NB4 (cell line): ENCODE results near the gene SBDS.
"Not testable (repeated sequence)": the region's sequence is repeated elsewhere in the genome, so short reads cannot be mapped to it uniquely, and the experiment has no call there.

Experiments used
- DNase-seq: peaks from one replicate; pipeline ENCODE4 v3.0.0; 2010; ENCODE audit warnings: low read depth
- H3K4me3 ChIP-seq: one replicate; pipeline ENCODE4 v1.5.1; 2011; ENCODE audit warnings: mild to moderate bottlenecking, low read depth, low read length, moderate library complexity
- MAX ChIP-seq: IDR thresholded peaks from 2 replicates; pipeline ENCODE4 v1.6.1; 2011; ENCODE audit warnings: low read depth, low read length
- MYC ChIP-seq: IDR thresholded peaks from 2 replicates; pipeline ENCODE4 v1.6.1; 2011; ENCODE audit warnings: low read depth, low read length
- POLR2A ChIP-seq: IDR thresholded peaks from 2 replicates; pipeline ENCODE4 v1.6.1; 2011; ENCODE audit warnings: mild to moderate bottlenecking; ENCODE audit not compliant: insufficient read length; ENCODE audit errors: extremely low read depth
- TF ChIP-seq, protein P1 (sequence below): IDR thresholded peaks from one replicate; pipeline ENCODE4 v1.5.1; 2012; ENCODE audit warnings: low read depth, low read length

The SBDS gene

GRCh38 chr7:66970310-66970709 is 25.1 kb downstream of the SBDS start:
- TF ChIP-seq, protein P1, sequence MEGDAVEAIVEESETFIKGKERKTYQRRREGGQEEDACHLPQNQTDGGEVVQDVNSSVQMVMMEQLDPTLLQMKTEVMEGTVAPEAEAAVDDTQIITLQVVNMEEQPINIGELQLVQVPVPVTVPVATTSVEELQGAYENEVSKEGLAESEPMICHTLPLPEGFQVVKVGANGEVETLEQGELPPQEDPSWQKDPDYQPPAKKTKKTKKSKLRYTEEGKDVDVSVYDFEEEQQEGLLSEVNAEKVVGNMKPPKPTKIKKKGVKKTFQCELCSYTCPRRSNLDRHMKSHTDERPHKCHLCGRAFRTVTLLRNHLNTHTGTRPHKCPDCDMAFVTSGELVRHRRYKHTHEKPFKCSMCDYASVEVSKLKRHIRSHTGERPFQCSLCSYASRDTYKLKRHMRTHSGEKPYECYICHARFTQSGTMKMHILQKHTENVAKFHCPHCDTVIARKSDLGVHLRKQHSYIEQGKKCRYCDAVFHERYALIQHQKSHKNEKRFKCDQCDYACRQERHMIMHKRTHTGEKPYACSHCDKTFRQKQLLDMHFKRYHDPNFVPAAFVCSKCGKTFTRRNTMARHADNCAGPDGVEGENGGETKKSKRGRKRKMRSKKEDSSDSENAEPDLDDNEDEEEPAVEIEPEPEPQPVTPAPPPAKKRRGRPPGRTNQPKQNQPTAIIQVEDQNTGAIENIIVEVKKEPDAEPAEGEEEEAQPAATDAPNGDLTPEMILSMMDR = no peak
- TF ChIP-seq MAX (no peak), POLR2A (no peak), MYC (no peak)
- H3K4me3 ChIP-seq = no peak overlapping the region
- DNase-seq = no peak

GRCh38 chr7:66969001-66969400 is 26.4 kb downstream of the SBDS start:
- DNase-seq, H3K4me3 ChIP-seq: not testable (repeated sequence)

DNA sequence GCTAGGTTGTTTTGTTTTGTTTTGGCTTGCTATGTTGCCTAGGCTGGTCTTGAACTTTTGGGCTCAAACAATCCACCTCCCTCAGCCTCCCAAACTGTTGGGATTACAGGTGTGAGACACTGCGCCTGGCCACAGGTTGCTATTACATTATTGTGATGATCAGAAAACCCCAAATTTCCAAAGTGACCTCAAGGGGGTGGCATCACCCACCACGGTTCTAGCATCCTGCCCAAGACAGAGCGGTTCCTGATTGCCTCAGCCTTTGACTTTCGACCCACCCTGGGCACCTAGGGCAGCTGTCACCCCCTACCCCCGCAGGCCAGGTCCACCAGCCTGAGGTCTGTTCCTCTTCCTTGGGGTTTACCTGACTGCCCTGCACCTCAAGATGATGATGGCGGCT is 28.4 kb downstream of the SBDS start:
- no peak for DNase-seq
- H3K4me3 ChIP-seq = no peak overlapping the region
- TF ChIP-seq POLR2A (no peak), MAX (no peak), MYC (no peak)
- TF ChIP-seq, protein P1 = no peak

- TF ChIP-seq MYC = no peak
- TF ChIP-seq POLR2A = no peak
- no peak for TF ChIP-seq MAX
- TF ChIP-seq, protein P1 = no peak
These were observed 31.0 kb downstream of the SBDS start for GRCh38 chr7:66964411-66964810.

DNA sequence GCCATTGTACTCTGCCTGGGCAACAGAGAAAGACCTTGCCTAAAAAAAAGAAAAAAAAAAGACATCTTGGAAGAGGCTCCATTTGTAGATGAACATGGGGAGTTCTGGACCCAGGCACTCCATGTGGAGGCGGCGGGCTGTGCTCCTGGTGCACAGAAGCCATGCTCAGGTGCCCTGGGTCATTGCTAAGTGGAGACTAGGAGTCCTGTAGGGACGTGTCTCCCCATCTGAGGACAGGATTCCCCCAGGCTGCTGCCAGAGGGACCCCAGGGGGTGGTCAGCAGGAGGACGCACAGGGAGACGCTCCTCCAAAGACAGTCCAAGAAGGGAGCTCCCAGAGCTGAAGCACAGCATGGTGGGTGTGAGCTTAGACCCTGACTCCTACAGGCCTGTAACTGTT is 34.3 kb downstream of the SBDS start:
- TF ChIP-seq MYC (no peak), POLR2A (no peak), MAX (no peak)
- TF ChIP-seq, protein P1 = no peak
- H3K4me3 ChIP-seq = no peak overlapping the region
- no peak for DNase-seq

More at GRCh38 chr7:66964411-66964810, 31.0 kb downstream of the SBDS start:
- no peak overlapping the region for H3K4me3 ChIP-seq
- DNase-seq = no peak

- no peak for DNase-seq
- TF ChIP-seq POLR2A (no peak), MYC (no peak), MAX (no peak)
- TF ChIP-seq, protein P1 = no peak
- no peak overlapping the region for H3K4me3 ChIP-seq
These were observed 35.2 kb downstream of the SBDS start for GRCh38 chr7:66960192-66960591.
